Fibroblast of lung (primary cell): Measurements from ENCODE around the gene TAOK3. TPM values are rescaled to one million over a fixed set of nuclear protein-coding genes. Genes with fewer than 3 reads are reported as not detected.
A peak's percentile ranks its signal among the peaks of the same experiment; 100 is the strongest.

Source experiments
- DNase-seq, 2 donors: peaks; one replicate each; pipeline versions ENCODE4 v3.0.0 to v3.0.0-alpha.2; 2010; ENCODE audit warnings: low read depth in 2 of 2
- H2AFZ ChIP-seq: 2 replicates; pipeline ENCODE4 v1.5.1; 2012; ENCODE audit warnings: low read length, control low read depth, inconsistent platforms
- H3K27ac ChIP-seq: 2 replicates; pipeline ENCODE4 v1.5.1; 2011; ENCODE audit warnings: low read length, control low read depth; ENCODE audit not compliant: insufficient read depth
- H3K27me3 ChIP-seq: 2 replicates; pipeline ENCODE4 v1.5.1; 2011; ENCODE audit warnings: mild to moderate bottlenecking, low read length; ENCODE audit not compliant: control insufficient read depth, insufficient read depth
- H3K36me3 ChIP-seq: 2 replicates; pipeline ENCODE4 v1.5.1; 2011; ENCODE audit warnings: low read length; ENCODE audit not compliant: control insufficient read depth, insufficient read depth
- H3K4me1 ChIP-seq: 2 replicates; pipeline ENCODE4 v1.5.1; 2011; ENCODE audit warnings: low read length; ENCODE audit not compliant: control insufficient read depth, insufficient read depth; ENCODE audit errors: extremely low read depth
- H3K4me2 ChIP-seq: 2 replicates; pipeline ENCODE4 v1.5.1; 2011; ENCODE audit warnings: low read length, control low read depth; ENCODE audit not compliant: insufficient read depth; ENCODE audit errors: extremely low read depth
- H3K4me3 ChIP-seq, 4 experiments: fragments of 200-600 bp in 1 of 4; sonication (generic) in 1 of 4; replicated peaks in 1 of 4; 2 replicates each; pipeline ENCODE4 v1.5.1; 2011 to 2016; ENCODE audit warnings: low read length in 4 of 4, low read depth in 3 of 4, mild to moderate bottlenecking in 3 of 4, control low read depth in 2 of 4, inconsistent platforms in 1 of 4, mixed read lengths in 1 of 4; ENCODE audit not compliant: insufficient read depth in 1 of 4; ENCODE audit errors: control extremely low read depth in 1 of 4
- H3K79me2 ChIP-seq: 2 replicates; pipeline ENCODE4 v1.5.1; 2012; ENCODE audit warnings: mild to moderate bottlenecking, low read length, inconsistent platforms; ENCODE audit not compliant: control insufficient read depth, insufficient read depth
- H3K9ac ChIP-seq: 2 replicates; pipeline ENCODE4 v1.5.1; 2011; ENCODE audit warnings: mild to moderate bottlenecking, low read length, control low read depth; ENCODE audit not compliant: insufficient read depth
- H3K9me3 ChIP-seq: 2 replicates; pipeline ENCODE4 v1.5.1; 2012; ENCODE audit warnings: low read depth, low read length; ENCODE audit not compliant: control insufficient read depth, insufficient read depth
- H4K20me1 ChIP-seq: 2 replicates; pipeline ENCODE4 v1.5.1; 2011; ENCODE audit warnings: low read length; ENCODE audit not compliant: control insufficient read depth, insufficient read depth; ENCODE audit errors: extremely low read depth
- CTCF ChIP-seq, 2 donors: IDR thresholded peaks in 1 of 2; conservative IDR thresholded peaks in 1 of 2; 1 replicate in 1 of 2; 2 replicates in 1 of 2; pipeline ENCODE4 v1.5.1; 2011 to 2012; ENCODE audit warnings: low read length in 2 of 2, control low read depth in 1 of 2, inconsistent platforms in 1 of 2, low read depth in 1 of 2, mild to moderate bottlenecking in 1 of 2
- EZH2 ChIP-seq: IDR thresholded peaks from 2 replicates; pipeline ENCODE4 v1.5.1; 2012; ENCODE audit warnings: low read length, control low read depth, mild to moderate bottlenecking; ENCODE audit errors: missing control alignments
- polyA plus RNA-seq, 2 donors: library from polyadenylated mRNA; depleted of rRNA in 1 of 2; stranded (reverse) in 1 of 2; unstranded in 1 of 2; fragments of >200 nt; gene quantifications; 2 replicates each; pipeline ENCODE4 v1.2.1, GENCODE V29; 2011 to 2012; ENCODE audit warnings: missing spikeins in 1 of 2
- total RNA-seq: library from RNA; depleted of rRNA; stranded (reverse); fragments of >200 nt; gene quantifications from 2 replicates; pipeline ENCODE4 v1.2.1, GENCODE V29; 2014

The TAOK3 gene
- total and polyA plus RNA-seq, 2 donors (not counting 1 experiment from before 2014, with no cell fraction given) = 64.7 to 97.4 TPM

- Histone ChIP-seq H3K27ac (peak overlapping the region; percentile 94), H2AFZ (no peak overlapping the region), H3K36me3 (no peaks in the 10 kb centered on the region), H3K9ac (no peak overlapping the region), H3K9me3 (no peaks in the 10 kb centered on the region), H3K27me3 (no peaks in the 10 kb centered on the region), H4K20me1 (no peaks in the 10 kb centered on the region), H3K4me2 (peak overlapping the region; percentile 27), H3K4me1 (peaks cover 11% of the 10 kb centered on the region), H3K4me3 (no peak overlapping the region), H3K79me2 (peaks cover 67% of the 10 kb centered on the region)
- TF ChIP-seq CTCF (conservative IDR thresholded peaks at IDR 0.05 in 1 of 2, IDR thresholded peaks at IDR 0.05 in 1 of 2; ENCODE audit: low read depth in 1 of 2, low read length in 2 of 2) (no peak), EZH2 (no peak)
- no peak for DNase-seq
Observed at GRCh38 chr12:118358008-118358359, 14.7 kb downstream of the TAOK3 start.

- peak; percentile 36 to 64 for DNase-seq
- H2AFZ ChIP-seq = no peak overlapping the region
- H3K27me3 ChIP-seq = no peaks in the 10 kb centered on the region
- no peaks in the 10 kb centered on the region for H3K36me3 ChIP-seq
- H4K20me1 ChIP-seq = no peaks in the 10 kb centered on the region
- peak overlapping the region; percentile 69 for H3K4me2 ChIP-seq
- peak overlapping the region; percentile 94 for H3K27ac ChIP-seq
- peaks cover 11% of the 10 kb centered on the region for H3K4me1 ChIP-seq
- no peaks in the 10 kb centered on the region for H3K9me3 ChIP-seq
- TF ChIP-seq CTCF (conservative IDR thresholded peaks at IDR 0.05 in 1 of 2, IDR thresholded peaks at IDR 0.05 in 1 of 2; ENCODE audit: low read depth in 1 of 2, low read length in 2 of 2) (no peak), EZH2 (no peak)
- H3K79me2 ChIP-seq = peaks cover 69% of the 10 kb centered on the region
- peak overlapping the region in 3 of 4 experiments; percentile 3 to 22 (median 13) for H3K4me3 ChIP-seq
- H3K9ac ChIP-seq = peak overlapping the region; percentile 57
Observed at GRCh38 chr12:118357257-118358007, 15.3 kb downstream of the TAOK3 start.

GRCh38 chr12:118356809-118357256, 15.9 kb downstream of the TAOK3 start:
- TF ChIP-seq CTCF (conservative IDR thresholded peaks at IDR 0.05 in 1 of 2, IDR thresholded peaks at IDR 0.05 in 1 of 2; ENCODE audit: low read depth in 1 of 2, low read length in 2 of 2) = no peak
- TF ChIP-seq EZH2 = no peak
- Histone ChIP-seq H3K9me3 (no peaks in the 10 kb centered on the region), H3K27me3 (no peaks in the 10 kb centered on the region), H2AFZ (no peak overlapping the region), H4K20me1 (no peaks in the 10 kb centered on the region), H3K4me2 (peak overlapping the region; percentile 69), H3K27ac (peak overlapping the region; percentile 94), H3K9ac (peak overlapping the region; percentile 57), H3K79me2 (peaks cover 65% of the 10 kb centered on the region), H3K36me3 (no peaks in the 10 kb centered on the region), H3K4me3 (peak overlapping the region in 2 of 4 experiments; percentile 3 to 13), H3K4me1 (peaks cover 11% of the 10 kb centered on the region)
- DNase-seq = peak; percentile 81 to 90
